OCI-LY7 (cell line): ENCODE results near the gene SEM1. TPM values are rescaled to one million over a fixed set of nuclear protein-coding genes. Genes with fewer than 3 reads are reported as not detected.

Source experiments
- BruUV-seq: library from RNA; stranded (reverse); fragments of 400-500 nt; replicated peaks from 2 replicates; lab custom pipeline; 2021; lab: Mats Ljungman, UMichigan
- CTCF ChIA-PET: fragments of 300-600 bp; sonication (Branson Sonifier 250); formaldehyde crosslinking; loops from one replicate; lab custom pipeline; 2022; ENCODE audit warnings: antibody characterized with exemption; ENCODE audit not compliant: unreplicated experiment; lab: Charles Lee
- POLR2A ChIA-PET: fragments of 300-600 bp; sonication (Branson Sonifier 250); formaldehyde crosslinking; loops from one replicate; lab custom pipeline; 2022; ENCODE audit warnings: antibody characterized with exemption; lab: Charles Lee
- DNase-seq: peaks from one replicate; pipeline ENCODE4 v3.0.0-alpha.2; 2015; ENCODE audit warnings: low spot score
- H2AFZ ChIP-seq: fragments of 200-600 bp; sonication (generic), shearing (Covaris generic); 2 replicates; pipeline ENCODE4 v1.6.1; 2014; ENCODE audit warnings: mild to moderate bottlenecking, antibody characterized with exemption, low read length, moderate library complexity
- H3K27ac ChIP-seq: fragments of 200-600 bp; sonication (generic); 2 replicates; pipeline ENCODE4 v1.5.1; 2014; ENCODE audit warnings: mixed run types, low read depth, mild to moderate bottlenecking, moderate library complexity, low read length, inconsistent platforms; ENCODE audit not compliant: poor library complexity, severe bottlenecking
- H3K36me3 ChIP-seq: fragments of 200-600 bp; sonication (generic); 2 replicates; pipeline ENCODE4 v1.6.1; 2014; ENCODE audit warnings: mild to moderate bottlenecking, antibody characterized with exemption, low read length, moderate library complexity, mixed read lengths; ENCODE audit not compliant: insufficient read depth
- H3K4me1 ChIP-seq: fragments of 200-600 bp; sonication (generic); 2 replicates; pipeline ENCODE4 v1.5.1; 2014; ENCODE audit warnings: mild to moderate bottlenecking, low read length; ENCODE audit not compliant: insufficient read depth, poor library complexity, severe bottlenecking
- H3K4me2 ChIP-seq: fragments of 200-600 bp; sonication (generic); 2 replicates; pipeline ENCODE4 v1.6.1; 2014; ENCODE audit warnings: mild to moderate bottlenecking, low read length
- H3K4me3 ChIP-seq: fragments of 200-600 bp; sonication (generic); 2 replicates; pipeline ENCODE4 v1.5.1; 2014; ENCODE audit warnings: mild to moderate bottlenecking, low read depth, low read length; ENCODE audit not compliant: poor library complexity, severe bottlenecking
- H3K79me2 ChIP-seq: fragments of 200-600 bp; sonication (generic); 2 replicates; pipeline ENCODE4 v1.6.1; 2016; ENCODE audit warnings: low read depth, mild to moderate bottlenecking, low read length, moderate library complexity, mixed read lengths; ENCODE audit not compliant: insufficient read depth
- H3K9me2 ChIP-seq: fragments of 200-600 bp; sonication (generic); 2 replicates; pipeline ENCODE4 v1.6.1; 2016; ENCODE audit warnings: mild to moderate bottlenecking, low read length, mixed read lengths; ENCODE audit not compliant: insufficient read depth
- H3K9me3 ChIP-seq: fragments of 200-600 bp; sonication (generic); 2 replicates; pipeline ENCODE4 v1.6.1; 2014; ENCODE audit warnings: mild to moderate bottlenecking, mixed run types, low read length, mixed read lengths
- H4K20me1 ChIP-seq: fragments of 200-600 bp; sonication (generic); 2 replicates; pipeline ENCODE4 v1.6.1; 2014; ENCODE audit warnings: mild to moderate bottlenecking, antibody characterized with exemption, low read length, moderate library complexity, mixed read lengths; ENCODE audit not compliant: insufficient read depth
- EZH2phosphoT487 ChIP-seq: fragments of 200-600 bp; sonication (generic); IDR thresholded peaks from 2 replicates; pipeline ENCODE4 v1.6.1; 2018; ENCODE audit warnings: low read depth, borderline replicate concordance, mild to moderate bottlenecking, mixed run types, antibody characterized with exemption, low read length, moderate library complexity, mixed read lengths
- intact Hi-C: fragments of 100-400 bp; cut with micrococcal nuclease; formaldehyde crosslinking; loops from one replicate; pipeline ENCODE4 v1.10.0; 2022; ENCODE audit not compliant: unreplicated experiment
- total RNA-seq, 2 experiments: library from RNA; depleted of rRNA in 1 of 2; stranded (reverse); fragments of >200 nt in 1 of 2; shearing (Covaris generic) in 1 of 2; gene quantifications; 2 replicates each; pipeline ENCODE4 v1.2.3, GENCODE V29; 2014 to 2022
- TF ChIP-seq, protein P1 (sequence below): fragments of 200-600 bp; sonication (generic); conservative IDR thresholded peaks from 2 replicates; pipeline ENCODE4 v1.5.1; 2014; ENCODE audit warnings: mild to moderate bottlenecking, antibody characterized with exemption, low read length, moderate library complexity, mixed read lengths

The SEM1 gene
- total RNA-seq, 2 experiments from 2014 or later: 75.9 to 89.8 TPM

DNA sequence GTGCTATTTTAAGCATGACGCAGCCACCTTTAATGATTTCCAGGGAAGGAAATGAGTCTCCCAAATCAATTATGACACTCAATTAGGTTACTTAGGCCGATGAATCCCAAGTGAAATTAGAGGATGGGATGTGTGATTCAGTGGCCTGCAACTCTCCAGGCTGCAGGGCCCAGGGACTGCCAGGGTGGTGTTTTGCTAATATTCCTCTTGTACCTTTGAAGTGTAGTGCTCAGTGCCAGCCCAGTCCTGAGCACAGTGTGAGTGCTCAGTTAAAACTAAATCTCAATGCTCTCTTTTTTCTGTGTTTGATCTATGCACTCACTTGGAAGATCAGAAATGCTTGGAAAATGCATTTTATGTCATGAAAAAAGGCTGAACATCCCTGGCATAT lies 51.6 kb downstream of the SEM1 start:
- DNase-seq: no peak
- Histone ChIP-seq H3K4me3 (no peak overlapping the region), H3K4me1 (no peaks in the 10 kb centered on the region), H3K9me3 (no peaks in the 10 kb centered on the region), H3K79me2 (no peaks in the 10 kb centered on the region), H4K20me1 (no peaks in the 10 kb centered on the region), H2AFZ (no peak overlapping the region), H3K9me2 (no peaks in the 10 kb centered on the region), H3K27ac (no peak overlapping the region), H3K4me2 (no peak overlapping the region), H3K36me3 (no peaks in the 10 kb centered on the region)
- intact Hi-C loops: no loop called here
- BruUV-seq: no TSS peak
- POLR2A ChIA-PET: no interaction called here
- TF ChIP-seq, protein P1, sequence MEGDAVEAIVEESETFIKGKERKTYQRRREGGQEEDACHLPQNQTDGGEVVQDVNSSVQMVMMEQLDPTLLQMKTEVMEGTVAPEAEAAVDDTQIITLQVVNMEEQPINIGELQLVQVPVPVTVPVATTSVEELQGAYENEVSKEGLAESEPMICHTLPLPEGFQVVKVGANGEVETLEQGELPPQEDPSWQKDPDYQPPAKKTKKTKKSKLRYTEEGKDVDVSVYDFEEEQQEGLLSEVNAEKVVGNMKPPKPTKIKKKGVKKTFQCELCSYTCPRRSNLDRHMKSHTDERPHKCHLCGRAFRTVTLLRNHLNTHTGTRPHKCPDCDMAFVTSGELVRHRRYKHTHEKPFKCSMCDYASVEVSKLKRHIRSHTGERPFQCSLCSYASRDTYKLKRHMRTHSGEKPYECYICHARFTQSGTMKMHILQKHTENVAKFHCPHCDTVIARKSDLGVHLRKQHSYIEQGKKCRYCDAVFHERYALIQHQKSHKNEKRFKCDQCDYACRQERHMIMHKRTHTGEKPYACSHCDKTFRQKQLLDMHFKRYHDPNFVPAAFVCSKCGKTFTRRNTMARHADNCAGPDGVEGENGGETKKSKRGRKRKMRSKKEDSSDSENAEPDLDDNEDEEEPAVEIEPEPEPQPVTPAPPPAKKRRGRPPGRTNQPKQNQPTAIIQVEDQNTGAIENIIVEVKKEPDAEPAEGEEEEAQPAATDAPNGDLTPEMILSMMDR: no peak
- no peak for TF ChIP-seq EZH2phosphoT487
- CTCF ChIA-PET: no interaction called here

GRCh38 chr7:96657347-96658021 lies 52.2 kb downstream of the SEM1 start:
- Histone ChIP-seq H3K36me3 (no peaks in the 10 kb centered on the region), H3K9me2 (no peaks in the 10 kb centered on the region), H3K27ac (no peak overlapping the region), H3K4me3 (no peak overlapping the region), H2AFZ (no peak overlapping the region), H3K4me2 (no peak overlapping the region), H3K9me3 (no peaks in the 10 kb centered on the region), H4K20me1 (no peaks in the 10 kb centered on the region), H3K4me1 (no peaks in the 10 kb centered on the region), H3K79me2 (no peaks in the 10 kb centered on the region)
- no TSS peak for BruUV-seq
- no peak for DNase-seq
- CTCF ChIA-PET: no interaction called here
- TF ChIP-seq, protein P1: no peak
- no peak for TF ChIP-seq EZH2phosphoT487
- intact Hi-C loops: no loop called here
- POLR2A ChIA-PET: no interaction called here

DNA sequence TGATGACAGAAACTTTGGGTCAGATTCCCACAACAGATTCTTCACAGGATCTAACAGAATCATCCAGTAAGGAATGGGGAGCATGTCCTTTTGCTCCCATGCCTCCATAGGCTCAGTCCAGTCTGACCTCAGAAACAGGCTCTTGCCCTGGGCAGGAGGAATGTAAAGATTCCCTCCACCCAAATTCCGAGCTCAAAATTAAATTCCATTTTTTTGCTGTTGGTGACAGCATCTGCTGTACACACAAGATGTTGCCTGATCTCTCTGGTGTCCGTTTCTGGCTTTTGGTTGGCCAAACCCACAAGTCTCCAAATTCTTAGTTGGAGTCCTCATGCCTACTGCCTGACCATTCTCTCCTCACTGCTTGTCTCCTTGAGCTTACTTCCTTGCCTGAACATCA lies 53.7 kb downstream of the SEM1 start:
- Histone ChIP-seq H3K9me2 (no peaks in the 10 kb centered on the region), H3K4me3 (no peak overlapping the region), H3K4me1 (no peaks in the 10 kb centered on the region), H3K9me3 (no peaks in the 10 kb centered on the region), H3K4me2 (no peak overlapping the region), H3K79me2 (no peaks in the 10 kb centered on the region), H4K20me1 (no peaks in the 10 kb centered on the region), H2AFZ (no peak overlapping the region), H3K36me3 (no peaks in the 10 kb centered on the region), H3K27ac (no peak overlapping the region)
- POLR2A ChIA-PET: interaction anchor here (0.8 to 1.0 kb wide), 2 partner anchors 13 to 58 kb away, joined by 3 to 5 read pairs; no protein-coding TSS in a partner anchor
- DNase-seq: no peak
- intact Hi-C loops: no loop called here
- no peak for TF ChIP-seq EZH2phosphoT487
- TF ChIP-seq, protein P1: no peak
- BruUV-seq: no TSS peak
- CTCF ChIA-PET: no interaction called here
